Hepatocyte (in vitro differentiated cells): ENCODE measurements around the gene CDKN1A. TPM values are rescaled to one million over a fixed set of nuclear protein-coding genes. Genes with fewer than 3 reads are reported as not detected.

ENCODE experiments used
- DNase-seq: peaks from one replicate; pipeline ENCODE4 v3.0.0-alpha.2; 2016; ENCODE audit warnings: low spot score
- H2AFZ ChIP-seq: fragments of 200-600 bp; sonication (generic); 2 replicates; pipeline ENCODE4 v1.6.0; 2016; ENCODE audit warnings: antibody characterized with exemption, mild to moderate bottlenecking
- H3K27ac ChIP-seq: fragments of 200-600 bp; sonication (generic); 2 replicates; pipeline ENCODE4 v1.5.1; 2016; ENCODE audit warnings: mild to moderate bottlenecking
- H3K27me3 ChIP-seq: fragments of 200-600 bp; sonication (generic); 2 replicates; pipeline ENCODE4 v1.6.1; 2016
- H3K36me3 ChIP-seq: fragments of 200-600 bp; sonication (generic); replicated peaks from 2 replicates; pipeline ENCODE4 v1.5.1; 2016; ENCODE audit warnings: low read depth; ENCODE audit not compliant: insufficient read depth
- H3K4me1 ChIP-seq: fragments of 200-600 bp; sonication (generic); 2 replicates; pipeline ENCODE4 v1.5.1; 2016; ENCODE audit warnings: mild to moderate bottlenecking, moderate library complexity; ENCODE audit not compliant: insufficient read depth
- H3K4me2 ChIP-seq: fragments of 200-600 bp; sonication (generic); 2 replicates; pipeline ENCODE4 v1.6.0; 2016
- H3K4me3 ChIP-seq: fragments of 200-600 bp; sonication (generic); 2 replicates; pipeline ENCODE4 v1.5.1; 2016; ENCODE audit warnings: mild to moderate bottlenecking
- H3K79me2 ChIP-seq: fragments of 200-600 bp; sonication (generic); 2 replicates; pipeline ENCODE4 v1.6.0; 2017; ENCODE audit warnings: mild to moderate bottlenecking
- H3K9me2 ChIP-seq: fragments of 200-600 bp; sonication (generic); replicated peaks from 2 replicates; pipeline ENCODE4 v1.6.0; 2017; ENCODE audit warnings: mild to moderate bottlenecking; ENCODE audit not compliant: insufficient read depth
- H3K9me3 ChIP-seq: fragments of 200-600 bp; sonication (generic); 2 replicates; pipeline ENCODE4 v1.5.1; 2016; ENCODE audit warnings: low read depth, mild to moderate bottlenecking
- H4K20me1 ChIP-seq: fragments of 200-600 bp; sonication (generic); 2 replicates; pipeline ENCODE4 v1.6.0; 2016; ENCODE audit warnings: mild to moderate bottlenecking; ENCODE audit not compliant: insufficient read depth, poor library complexity, severe bottlenecking
- EZH2 ChIP-seq: fragments of 200-600 bp; sonication (generic); IDR thresholded peaks from 2 replicates; pipeline ENCODE4 v1.6.1; 2016; ENCODE audit warnings: antibody characterized with exemption, mild to moderate bottlenecking, borderline replicate concordance
- EZH2phosphoT487 ChIP-seq: fragments of 200-600 bp; sonication (generic); IDR thresholded peaks from one replicate; pipeline ENCODE4 v1.6.1; 2018; ENCODE audit warnings: antibody characterized with exemption, mild to moderate bottlenecking, low read depth, moderate library complexity; ENCODE audit not compliant: unreplicated experiment, severe bottlenecking
- WGBS: methylation state at CpG from one replicate; pipeline ENCODE4 v1.1.6; 2016; ENCODE audit warnings: low lambda C conversion rate; ENCODE audit errors: missing lambda C conversion rate; 5-methylcytosine and 5-hydroxymethylcytosine counted together
- polyA plus RNA-seq: library from polyadenylated mRNA; unstranded; fragments of >200 nt; fragmentation: Nextera tagmentation; extraction: Ambion mirVana; gene quantifications from 2 replicates; pipeline ENCODE4 v1.2.1, GENCODE V29; 2016
- total RNA-seq: library from RNA; depleted of rRNA; stranded (reverse); fragments of >200 nt; gene quantifications from 2 replicates; pipeline ENCODE4 v1.2.3, GENCODE V29; 2014
- TF ChIP-seq, protein P1 (sequence below): fragments of 200-600 bp; sonication (generic); IDR thresholded peaks from 2 replicates; pipeline ENCODE4 v1.5.1; 2016; ENCODE audit warnings: antibody characterized with exemption, mild to moderate bottlenecking; ENCODE audit not compliant: poor library complexity

CDKN1A gene
- total RNA-seq (246 TPM in 2 replicates), polyA plus RNA-seq (318 and 344 TPM in 2 replicates)

DNA sequence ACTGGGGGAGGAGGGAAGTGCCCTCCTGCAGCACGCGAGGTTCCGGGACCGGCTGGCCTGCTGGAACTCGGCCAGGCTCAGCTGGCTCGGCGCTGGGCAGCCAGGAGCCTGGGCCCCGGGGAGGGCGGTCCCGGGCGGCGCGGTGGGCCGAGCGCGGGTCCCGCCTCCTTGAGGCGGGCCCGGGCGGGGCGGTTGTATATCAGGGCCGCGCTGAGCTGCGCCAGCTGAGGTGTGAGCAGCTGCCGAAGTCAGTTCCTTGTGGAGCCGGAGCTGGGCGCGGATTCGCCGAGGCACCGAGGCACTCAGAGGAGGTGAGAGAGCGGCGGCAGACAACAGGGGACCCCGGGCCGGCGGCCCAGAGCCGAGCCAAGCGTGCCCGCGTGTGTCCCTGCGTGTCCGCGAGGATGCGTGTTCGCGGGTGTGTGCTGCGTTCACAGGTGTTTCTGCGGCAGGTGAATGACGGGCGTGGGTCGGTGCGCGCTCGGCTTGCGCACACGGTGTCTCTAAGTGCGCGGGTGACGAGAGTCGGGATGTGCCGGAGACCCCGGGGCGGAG is at the start of gene CDKN1A:
Gene CDKN1A, plus strand, starts transcription at position 227 of the 555 bp plus-strand sequence. CDS start 5,388 bp downstream, outside the sequence.
- Histone ChIP-seq H2AFZ (peak within 1 kb of the TSS; percentile 9), H3K36me3 (no peaks in the 10 kb centered on the region), H3K4me3 (peak within 1 kb of the TSS; percentile 83), H3K4me1 (peaks cover 38% of the 10 kb centered on the region), H3K27me3 (no peaks in the 10 kb centered on the region), H3K79me2 (peaks cover 42% of the 10 kb centered on the region), H3K4me2 (peak within 1 kb of the TSS; percentile 80), H3K27ac (peak within 1 kb of the TSS; percentile 94), H3K9me3 (no peaks in the 10 kb centered on the region), H3K9me2 (no peaks in the 10 kb centered on the region), H4K20me1 (peaks cover 41% of the 10 kb centered on the region)
- WGBS = 1% methylated on average over 45 of the region's 63 CpGs
- DNase-seq = peak; percentile 97
- TF ChIP-seq, protein P1, sequence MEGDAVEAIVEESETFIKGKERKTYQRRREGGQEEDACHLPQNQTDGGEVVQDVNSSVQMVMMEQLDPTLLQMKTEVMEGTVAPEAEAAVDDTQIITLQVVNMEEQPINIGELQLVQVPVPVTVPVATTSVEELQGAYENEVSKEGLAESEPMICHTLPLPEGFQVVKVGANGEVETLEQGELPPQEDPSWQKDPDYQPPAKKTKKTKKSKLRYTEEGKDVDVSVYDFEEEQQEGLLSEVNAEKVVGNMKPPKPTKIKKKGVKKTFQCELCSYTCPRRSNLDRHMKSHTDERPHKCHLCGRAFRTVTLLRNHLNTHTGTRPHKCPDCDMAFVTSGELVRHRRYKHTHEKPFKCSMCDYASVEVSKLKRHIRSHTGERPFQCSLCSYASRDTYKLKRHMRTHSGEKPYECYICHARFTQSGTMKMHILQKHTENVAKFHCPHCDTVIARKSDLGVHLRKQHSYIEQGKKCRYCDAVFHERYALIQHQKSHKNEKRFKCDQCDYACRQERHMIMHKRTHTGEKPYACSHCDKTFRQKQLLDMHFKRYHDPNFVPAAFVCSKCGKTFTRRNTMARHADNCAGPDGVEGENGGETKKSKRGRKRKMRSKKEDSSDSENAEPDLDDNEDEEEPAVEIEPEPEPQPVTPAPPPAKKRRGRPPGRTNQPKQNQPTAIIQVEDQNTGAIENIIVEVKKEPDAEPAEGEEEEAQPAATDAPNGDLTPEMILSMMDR = no peak
- TF ChIP-seq EZH2 = no peak
- no peak for TF ChIP-seq EZH2phosphoT487

- Histone ChIP-seq H3K9me3 (no peaks in the 10 kb centered on the region), H3K4me2 (no peak overlapping the region), H3K4me3 (no peak overlapping the region), H2AFZ (no peak overlapping the region), H3K27me3 (no peaks in the 10 kb centered on the region), H3K9me2 (no peaks in the 10 kb centered on the region), H3K4me1 (peaks cover 18% of the 10 kb centered on the region), H3K36me3 (no peaks in the 10 kb centered on the region), H3K79me2 (no peaks in the 10 kb centered on the region), H3K27ac (no peak overlapping the region), H4K20me1 (no peaks in the 10 kb centered on the region)
- no peak for DNase-seq
- WGBS = 92% methylated on average over 11 of the region's 11 CpGs
- TF ChIP-seq EZH2 = no peak
Measured at GRCh38 chr6:36629784-36630183, 48.7 kb upstream of the CDKN1A start.

GRCh38 chr6:36631326-36632011 is 47.0 kb upstream of the CDKN1A start:
- no peaks in the 10 kb centered on the region for H3K79me2 ChIP-seq
- H4K20me1 ChIP-seq = no peaks in the 10 kb centered on the region
- no peaks in the 10 kb centered on the region for H3K36me3 ChIP-seq
- TF ChIP-seq EZH2phosphoT487 (no peak), EZH2 (no peak)
- TF ChIP-seq, protein P1 = no peak
- H3K27ac ChIP-seq = no peak overlapping the region
- no peaks in the 10 kb centered on the region for H3K27me3 ChIP-seq
- H3K4me1 ChIP-seq = peaks cover 12% of the 10 kb centered on the region
- H3K4me3 ChIP-seq = no peak overlapping the region
- no peaks in the 10 kb centered on the region for H3K9me2 ChIP-seq
- H2AFZ ChIP-seq = no peak overlapping the region
- 83% methylated on average over 14 of the region's 14 CpGs for WGBS
- DNase-seq = no peak
- no peak overlapping the region for H3K4me2 ChIP-seq
- no peaks in the 10 kb centered on the region for H3K9me3 ChIP-seq

DNA sequence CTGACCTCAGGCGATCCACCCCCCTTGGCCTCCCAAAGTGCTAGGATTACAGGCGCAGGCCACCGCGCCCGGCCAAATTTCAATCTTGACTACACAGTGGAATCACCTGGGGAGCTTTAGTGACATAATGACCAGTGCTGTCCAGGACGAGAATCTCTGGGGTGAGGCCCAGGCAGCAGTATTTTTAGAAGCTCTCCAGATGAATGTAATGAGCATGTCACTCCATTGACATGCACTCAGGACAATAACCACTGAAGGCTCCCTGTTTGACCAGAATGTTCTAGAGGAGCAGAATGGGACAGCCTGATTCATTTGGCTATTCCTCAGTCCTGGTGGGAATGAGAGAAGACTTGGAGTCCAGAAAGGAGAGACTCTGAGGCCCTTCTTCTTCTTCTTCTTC is 45.1 kb upstream of the CDKN1A start:
- H3K79me2 ChIP-seq = no peaks in the 10 kb centered on the region
- no peak overlapping the region for H3K4me2 ChIP-seq
- no peak overlapping the region for H2AFZ ChIP-seq
- no peaks in the 10 kb centered on the region for H3K9me2 ChIP-seq
- H3K9me3 ChIP-seq = no peaks in the 10 kb centered on the region
- DNase-seq = no peak
- H3K27me3 ChIP-seq = no peaks in the 10 kb centered on the region
- WGBS = 90% methylated on average over 6 of the region's 6 CpGs
- no peaks in the 10 kb centered on the region for H4K20me1 ChIP-seq
- no peak overlapping the region for H3K4me3 ChIP-seq
- TF ChIP-seq EZH2phosphoT487 (no peak), EZH2 (no peak)
- TF ChIP-seq, protein P1 = no peak
- no peak overlapping the region for H3K27ac ChIP-seq
- H3K36me3 ChIP-seq = no peaks in the 10 kb centered on the region
- peaks cover 17% of the 10 kb centered on the region for H3K4me1 ChIP-seq
